Heart right ventricle (tissue), 16 donors: Measurements from ENCODE around the gene NIFK. TPM values are rescaled to one million over a fixed set of nuclear protein-coding genes. Genes with fewer than 3 reads are reported as not detected.

Experiments used
- ATAC-seq, 8 donors: fragments of 200-7000 bp; cut with Tn5 transposase; one replicate each; pipeline ENCODE4 v1.9.1; 2020; ENCODE audit warnings: mild to moderate bottlenecking in 8 of 8, moderate library complexity in 8 of 8, moderate number of reproducible peaks in 1 of 8
- DNase-seq, 2 donors: peaks; one replicate each; pipeline ENCODE4 v3.0.0-alpha.2; 2020
- H3K27ac ChIP-seq, 10 donors: fragments of 200-600 bp; sonication (generic) in 2 of 10; one replicate each; pipeline versions ENCODE4 v1.5.0 to v1.8.0; 2020 to 2022; ENCODE audit warnings: mild to moderate bottlenecking in 3 of 10
- H3K27me3 ChIP-seq, 7 donors: fragments of 200-600 bp; one replicate each; pipeline ENCODE4 v1.8.0; 2021 to 2022; ENCODE audit warnings: mild to moderate bottlenecking in 2 of 7
- H3K36me3 ChIP-seq, 9 donors: fragments of 200-600 bp; sonication (generic) in 1 of 9; one replicate each; pipeline versions ENCODE4 v1.5.0 to v1.8.0; 2020 to 2022; ENCODE audit warnings: mild to moderate bottlenecking in 2 of 9
- H3K4me1 ChIP-seq, 9 donors: fragments of 200-600 bp; sonication (generic) in 1 of 9; one replicate each; pipeline versions ENCODE4 v1.5.0 to v1.8.0; 2020 to 2022; ENCODE audit warnings: mild to moderate bottlenecking in 4 of 9
- H3K4me3 ChIP-seq, 10 donors: fragments of 200-600 bp; sonication (generic) in 2 of 10; one replicate each; pipeline versions ENCODE4 v1.5.0 to v1.8.0; 2020 to 2022; ENCODE audit warnings: mild to moderate bottlenecking in 7 of 10, moderate library complexity in 2 of 10
- H3K9me3 ChIP-seq, 11 donors: fragments of 200-600 bp in 10 of 11; sonication (generic) in 2 of 11; one replicate each; pipeline versions ENCODE4 v1.5.0 to v1.8.0; 2013 to 2022; ENCODE audit warnings: mild to moderate bottlenecking in 2 of 11, control low read depth in 1 of 11, moderate library complexity in 1 of 11
- CTCF ChIP-seq, 9 donors: fragments of 200-600 bp; sonication (generic) in 2 of 9; IDR thresholded peaks; one replicate each; pipeline versions ENCODE4 v1.5.0 to v1.8.0; 2021 to 2022; ENCODE audit warnings: antibody characterized with exemption in 9 of 9, mild to moderate bottlenecking in 5 of 9, moderate library complexity in 1 of 9
- WGBS, 2 donors: extraction: QIAGEN DNeasy Blood & Tissue Kit; methylation state at CpG; one replicate each; pipeline ENCODE4 v1.1.7; 2013; ENCODE audit warnings: inconsistent platforms in 1 of 2; 5-methylcytosine and 5-hydroxymethylcytosine counted together
- intact Hi-C, 10 donors: fragments of 100-400 bp; cut with DNase I; formaldehyde crosslinking; loops; one replicate each; pipeline versions ENCODE4 v1.11.1 to v1.14.2; 2022
- polyA plus RNA-seq, 2 donors: library from polyadenylated mRNA; stranded (reverse); fragments of 200-250 nt; gene quantifications; one replicate each; pipeline ENCODE4 v1.2.3, GENCODE V29; 2013
- total RNA-seq, 10 donors: library from RNA; stranded (reverse); fragmentation: NEBNext Ultra II Directional in 3 of 10; extraction: Animal tissue kit (Norgen Biotek cat#: 25700) in 3 of 10; gene quantifications; one replicate each; pipeline versions ENCODE4 v1.2.1 to v1.2.4, GENCODE V29; 2021 to 2023
- donor health status: Arrhythmogenic right ventricular cardiomyopathy.
- donor health status: ischemic (EF 13 %, LVEDD 7.1; RV severe dilation, severe dysfunction).
- donor health status: healthy with polysubstance abuse.
- donor health status: DM: no; HTN: yes; CAD: no.
- donor health status: DM: no; HTN: no; CAD: no.
- donor health status: ischemic (EF 25% LVEDD 6.9; RV normal size, moderate dysfunction).
- donor health status: ischemic (EF 25% LVEDD 5.7; RV mildly dilated, moderate dysfunction).
- donor health status: healthy.
- donor health status: DM: yes; HTN: yes; CAD: no.
- donor health status: Ischemic cardiomyopathy.
- donor health status: ischemic (EF 35%, LVEDD 5.7; RV mildly dilated, moderate dysfunction).
- donor health status: nonischemic (EF 11% LVEDD 7.7; RV severe dilation, severe dysfunction).
- donor health status: DM: yes; HTN: yes; CAD: no.
- donor health status: PGD.
- donor health status: ischemic (EF 29% LVEDD 5.4; RV normal size, mild dysfunction).
- donor health status: nonischemic (EF 23%, LVEDD 6.1; RV moderate dilation, normal function).

NIFK gene
- total and polyA plus RNA-seq, 12 donors = 20.8 to 37.6 (median 26.6) TPM

GRCh38 chr2:121727950-121728349 is 8.7 kb downstream of the NIFK start:
- intact Hi-C loops = loop anchor here in 1 of 10 donors (10.0 kb wide), 1 partner anchor 323 kb away; no protein-coding TSS in a partner anchor
- Histone ChIP-seq H3K27ac (no peak overlapping the region), H3K36me3 (peaks cover 0 to 76% (median 32%) of the 10 kb centered on the region in 9 donors)

GRCh38 chr2:121727332-121727731 is 9.3 kb downstream of the NIFK start:
- no peak for DNase-seq
- ATAC-seq = peak in 2 of 8 donors; percentile 41 to 58
- Histone ChIP-seq H3K36me3 (peaks cover 0 to 70% (median 27%) of the 10 kb centered on the region in 9 donors), H3K27me3 (no peaks in the 10 kb centered on the region), H3K4me3 (no peak overlapping the region), H3K4me1 (peaks cover 0 to 9% (median 0%) of the 10 kb centered on the region in 9 donors), H3K27ac (peak overlapping the region in 3 of 10 donors; percentile 1 to 52 (median 6)), H3K9me3 (no peaks in the 10 kb centered on the region)
- intact Hi-C loops = loop anchor here in 1 of 10 donors (10.0 kb wide), 1 partner anchor 323 kb away; no protein-coding TSS in a partner anchor
- 93 to 95% methylated on average over 2 of the region's 2 CpGs for WGBS, 2 donors
- no peak for TF ChIP-seq CTCF (IDR thresholded peaks at IDR 0.05)

More at GRCh38 chr2:121727950-121728349, 8.7 kb downstream of the NIFK start:
- DNase-seq = no peak
- Histone ChIP-seq H3K4me3 (no peak overlapping the region), H3K9me3 (no peaks in the 10 kb centered on the region), H3K4me1 (peaks cover 0 to 3% (median 0%) of the 10 kb centered on the region in 9 donors), H3K27me3 (no peaks in the 10 kb centered on the region)
- no peak for ATAC-seq
- TF ChIP-seq CTCF (IDR thresholded peaks at IDR 0.05) = no peak

GRCh38 chr2:121723316-121723715 is 13.4 kb downstream of the NIFK start:
- H3K9me3 ChIP-seq = no peaks in the 10 kb centered on the region
- no peak for TF ChIP-seq CTCF (IDR thresholded peaks at IDR 0.05)
- WGBS, 2 donors = 87 to 94% methylated on average over 5 of the region's 5 CpGs
- H3K36me3 ChIP-seq = peaks cover 0 to 30% (median 14%) of the 10 kb centered on the region in 9 donors
- H3K4me1 ChIP-seq = peaks cover 0 to 20% (median 0%) of the 10 kb centered on the region in 9 donors
- no peak overlapping the region for H3K27ac ChIP-seq
- ATAC-seq = no peak
- no peak for DNase-seq
- H3K27me3 ChIP-seq = no peaks in the 10 kb centered on the region
- no peak overlapping the region for H3K4me3 ChIP-seq
- intact Hi-C loops = loop anchor here in 3 of 10 donors (5.0 to 10.0 kb wide), 2 partner anchors 319 to 321 kb away; no protein-coding TSS in a partner anchor

GRCh38 chr2:121722479-121722878 is 14.2 kb downstream of the NIFK start:
- DNase-seq (no peak), ATAC-seq (peak in 5 of 8 donors; percentile 47 to 85 (median 72))
- WGBS, 2 donors = 68 to 72% methylated on average over 5 of the region's 5 CpGs
- intact Hi-C loops = loop anchor here in 3 of 10 donors (5.0 to 10.0 kb wide), 2 partner anchors 318 to 320 kb away; no protein-coding TSS in a partner anchor
- H3K4me3 ChIP-seq = no peak overlapping the region
- no peak for TF ChIP-seq CTCF (IDR thresholded peaks at IDR 0.05)
- no peaks in the 10 kb centered on the region for H3K27me3 ChIP-seq
- H3K9me3 ChIP-seq = no peaks in the 10 kb centered on the region
- no peak overlapping the region for H3K27ac ChIP-seq
- H3K36me3 ChIP-seq = peaks cover 0 to 21% (median 11%) of the 10 kb centered on the region in 9 donors
- H3K4me1 ChIP-seq = peaks cover 0 to 20% (median 0%) of the 10 kb centered on the region in 9 donors
